Measurements from ENCODE around the gene SCN2B. TPM values are rescaled to one million over a fixed set of nuclear protein-coding genes. Genes with fewer than 3 reads are reported as not detected.
"Not testable (repeated sequence)": the region's sequence is repeated elsewhere in the genome, so short reads cannot be mapped to it uniquely, and the experiment has no call there.

The SCN2B gene
- total and polyA plus RNA-seq, 10 donors = 0.02 to 0.15 (median 0.04) TPM; not detected in 4

- H3K4me1 ChIP-seq = peaks cover 0 to 54% (median 13%) of the 10 kb centered on the region in 6 donors
- peak; percentile 83 for DNase-seq
Observed at GRCh38 chr11:118184784-118185579, 8.5 kb upstream of the SCN2B start.

GRCh38 chr11:118183691-118184090 is 7.3 kb upstream of the SCN2B start:
- H3K36me3 ChIP-seq; H3K4me3 ChIP-seq; DNase-seq; H3K9me3 ChIP-seq; intact Hi-C loops (cut with DNase I; ENCODE audit: low total_unique reads): not testable (repeated sequence)
- Histone ChIP-seq H3K27ac (peak overlapping the region in 1 of 8 donors; percentile 85), H3K4me1 (peaks cover 0 to 54% (median 13%) of the 10 kb centered on the region in 6 donors), H3K27me3 (replicated peaks in 1 of 7) (peaks cover 0 to 44% (median 7%) of the 10 kb centered on the region in 7 donors)
- WGBS, 5 donors = 62 to 87% (median 86%) methylated on average over 5 of the region's 5 CpGs

More at GRCh38 chr11:118184784-118185579, 8.5 kb upstream of the SCN2B start:
- H3K9me3 ChIP-seq = no peaks in the 10 kb centered on the region
- no peaks in the 10 kb centered on the region for H3K36me3 ChIP-seq
- peak overlapping the region in 7 of 8 donors; percentile 44 to 85 (median 77) for H3K27ac ChIP-seq
- peak overlapping the region in 1 of 8 donors; percentile 10 for H3K4me3 ChIP-seq
- WGBS, 5 donors = 65 to 82% (median 77%) methylated on average over 12 of the region's 12 CpGs
- intact Hi-C loops (cut with DNase I; ENCODE audit: low total_unique reads) = no loop called here
- TF ChIP-seq, protein P1, sequence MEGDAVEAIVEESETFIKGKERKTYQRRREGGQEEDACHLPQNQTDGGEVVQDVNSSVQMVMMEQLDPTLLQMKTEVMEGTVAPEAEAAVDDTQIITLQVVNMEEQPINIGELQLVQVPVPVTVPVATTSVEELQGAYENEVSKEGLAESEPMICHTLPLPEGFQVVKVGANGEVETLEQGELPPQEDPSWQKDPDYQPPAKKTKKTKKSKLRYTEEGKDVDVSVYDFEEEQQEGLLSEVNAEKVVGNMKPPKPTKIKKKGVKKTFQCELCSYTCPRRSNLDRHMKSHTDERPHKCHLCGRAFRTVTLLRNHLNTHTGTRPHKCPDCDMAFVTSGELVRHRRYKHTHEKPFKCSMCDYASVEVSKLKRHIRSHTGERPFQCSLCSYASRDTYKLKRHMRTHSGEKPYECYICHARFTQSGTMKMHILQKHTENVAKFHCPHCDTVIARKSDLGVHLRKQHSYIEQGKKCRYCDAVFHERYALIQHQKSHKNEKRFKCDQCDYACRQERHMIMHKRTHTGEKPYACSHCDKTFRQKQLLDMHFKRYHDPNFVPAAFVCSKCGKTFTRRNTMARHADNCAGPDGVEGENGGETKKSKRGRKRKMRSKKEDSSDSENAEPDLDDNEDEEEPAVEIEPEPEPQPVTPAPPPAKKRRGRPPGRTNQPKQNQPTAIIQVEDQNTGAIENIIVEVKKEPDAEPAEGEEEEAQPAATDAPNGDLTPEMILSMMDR (IDR thresholded peaks at IDR 0.05 in 8 of 11, conservative IDR thresholded peaks at IDR 0.05 in 3 of 11) = no peak
- TF ChIP-seq POLR2A (IDR thresholded peaks at IDR 0.05) = no peak
- TF ChIP-seq POLR2AphosphoS5 (IDR thresholded peaks at IDR 0.05) = no peak
- H3K27me3 ChIP-seq (replicated peaks in 1 of 7) = peaks cover 0 to 43% (median 5%) of the 10 kb centered on the region in 7 donors

DNA sequence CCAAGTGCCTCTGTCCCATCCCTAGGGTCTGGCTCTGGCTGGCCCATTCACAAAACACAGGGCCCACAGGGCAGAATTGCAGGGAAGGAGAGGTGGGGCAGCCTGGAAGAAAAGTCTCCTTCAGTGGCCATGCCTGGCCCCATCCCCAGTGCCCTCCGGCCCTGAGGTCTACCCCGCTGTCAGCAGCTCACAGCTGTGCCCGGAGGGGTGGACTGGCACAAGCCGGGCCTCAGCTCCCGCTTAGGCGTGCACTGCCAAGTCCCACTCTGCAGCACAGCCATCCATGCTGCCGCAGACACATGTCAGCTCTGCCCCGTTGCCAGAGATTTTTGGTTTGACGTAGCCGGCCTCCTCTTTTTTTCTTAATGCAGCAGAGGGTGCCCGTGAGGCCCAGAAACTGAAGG is 3.9 kb upstream of the SCN2B start:
- Histone ChIP-seq H3K27me3 (replicated peaks in 1 of 7) (peaks cover 0 to 48% (median 7%) of the 10 kb centered on the region in 7 donors), H3K4me1 (peaks cover 0 to 28% (median 3%) of the 10 kb centered on the region in 6 donors), H3K27ac (no peak overlapping the region), H3K4me3 (no peak overlapping the region), H3K9me3 (no peaks in the 10 kb centered on the region), H3K36me3 (no peaks in the 10 kb centered on the region)
- no peak for DNase-seq
- WGBS, 5 donors = 19 to 33% (median 25%) methylated on average over 10 to 11 of the region's 11 CpGs
- TF ChIP-seq, protein P1 (IDR thresholded peaks at IDR 0.05 in 8 of 11, conservative IDR thresholded peaks at IDR 0.05 in 3 of 11) = no peak
- no peak for TF ChIP-seq POLR2A (IDR thresholded peaks at IDR 0.05)
- no peak for TF ChIP-seq POLR2AphosphoS5 (IDR thresholded peaks at IDR 0.05)
- intact Hi-C loops (cut with DNase I; ENCODE audit: low total_unique reads) = no loop called here

- H3K9me3 ChIP-seq = no peaks in the 10 kb centered on the region
- TF ChIP-seq, protein P1 (IDR thresholded peaks at IDR 0.05 in 8 of 11, conservative IDR thresholded peaks at IDR 0.05 in 3 of 11) = no peak
- TF ChIP-seq POLR2A (IDR thresholded peaks at IDR 0.05) (no peak), POLR2AphosphoS5 (IDR thresholded peaks at IDR 0.05) (no peak)
- no peak overlapping the region for H3K27ac ChIP-seq
- intact Hi-C loops (cut with DNase I; ENCODE audit: low total_unique reads) = no loop called here
- no peaks in the 10 kb centered on the region for H3K36me3 ChIP-seq
- 81 to 93% (median 90%) methylated on average over 4 of the region's 4 CpGs for WGBS, 5 donors
- H3K27me3 ChIP-seq (replicated peaks in 1 of 7) = peaks cover 0 to 60% (median 9%) of the 10 kb centered on the region in 7 donors
- no peak overlapping the region for H3K4me3 ChIP-seq
- DNase-seq = no peak
- H3K4me1 ChIP-seq = peaks cover 0 to 14% (median 4%) of the 10 kb centered on the region in 6 donors
Observed at GRCh38 chr11:118176778-118177134, 317 bp upstream of the SCN2B start.
